Lung (tissue), 12 donors: Measurements from ENCODE around the gene STIM2. TPM values are rescaled to one million over a fixed set of nuclear protein-coding genes. Genes with fewer than 3 reads are reported as not detected.

Experiments used
- ATAC-seq: fragments of 200-7000 bp; cut with Tn5 transposase; one replicate; pipeline ENCODE4 v1.9.1; 2020; ENCODE audit warnings: moderate number of reproducible peaks; ENCODE audit not compliant: insufficient read depth, low FRiP score
- DNase-seq, 3 donors: peaks; one replicate each; pipeline ENCODE4 v3.0.0-alpha.2; 2013 to 2017
- H3K27ac ChIP-seq, 2 donors: one replicate each; pipeline ENCODE4 v1.5.1; 2013; ENCODE audit warnings: mild to moderate bottlenecking in 2 of 2, moderate library complexity in 2 of 2, control low read depth in 1 of 2, inconsistent platforms in 1 of 2, low read depth in 1 of 2, low read length in 1 of 2
- H3K27me3 ChIP-seq, 3 donors: one replicate each; pipeline ENCODE4 v1.5.1; 2013; ENCODE audit warnings: low read length in 2 of 3; ENCODE audit not compliant: control insufficient read depth in 3 of 3, insufficient read depth in 3 of 3
- H3K36me3 ChIP-seq, 4 donors: one replicate each; pipeline ENCODE4 v1.5.1; 2013; ENCODE audit warnings: low read length in 4 of 4, mild to moderate bottlenecking in 1 of 4, moderate library complexity in 1 of 4; ENCODE audit not compliant: control insufficient read depth in 4 of 4, insufficient read depth in 4 of 4
- H3K4me1 ChIP-seq, 5 donors: one replicate each; pipeline ENCODE4 v1.5.1; 2013; ENCODE audit warnings: low read length in 5 of 5, mild to moderate bottlenecking in 2 of 5, moderate library complexity in 1 of 5; ENCODE audit not compliant: control insufficient read depth in 5 of 5, insufficient read depth in 5 of 5
- H3K4me3 ChIP-seq: one replicate; pipeline ENCODE4 v1.5.1; 2013; ENCODE audit warnings: mild to moderate bottlenecking, control low read depth, moderate library complexity
- H3K9ac ChIP-seq, 2 donors: one replicate each; pipeline ENCODE4 v1.5.1; 2013; ENCODE audit warnings: low read length in 2 of 2, control low read depth in 1 of 2; ENCODE audit not compliant: insufficient read depth in 1 of 2
- H3K9me3 ChIP-seq, 4 donors: one replicate each; pipeline ENCODE4 v1.5.1; 2013; ENCODE audit warnings: low read length in 3 of 4, mild to moderate bottlenecking in 1 of 4, moderate library complexity in 1 of 4; ENCODE audit not compliant: control insufficient read depth in 4 of 4, insufficient read depth in 3 of 4
- WGBS, 2 donors: extraction: QIAGEN DNeasy Blood & Tissue Kit; methylation state at CpG; one replicate each; pipeline ENCODE4 v1.1.7; 2013; 5-methylcytosine and 5-hydroxymethylcytosine counted together
- polyA plus RNA-seq, 2 donors: library from polyadenylated mRNA; stranded (reverse); fragments of 200-250 nt; gene quantifications; one replicate each; pipeline ENCODE4 v1.2.1, GENCODE V29; 2013
- total RNA-seq, 2 donors: library from RNA; depleted of rRNA in 1 of 2; stranded (reverse); fragments of >200 nt in 1 of 2; gene quantifications; one replicate each; pipeline ENCODE4 v1.2.1, GENCODE V29; 2014 to 2021
- TF ChIP-seq, protein P1 (sequence below): IDR thresholded peaks from 2 replicates; pipeline ENCODE4 v1.5.1; 2012; ENCODE audit warnings: mild to moderate bottlenecking; ENCODE audit errors: control extremely low read depth, extremely low read depth
- donor health status: control.
- donor health status: control.
- donor health status: Bipolar disorder and iron deficiency.
- donor health status: healthy.
- donor health status: DM: yes; HTN: yes; CAD: no.

The STIM2 gene
- total and polyA plus RNA-seq, 4 donors = 12.7 to 35.5 (median 25.9) TPM

GRCh38 chr4:26877961-26878360, 17.3 kb downstream of the STIM2 start:
- DNase-seq = no peak
- Histone ChIP-seq H3K4me3 (no peak overlapping the region), H3K9me3 (no peaks in the 10 kb centered on the region), H3K36me3 (peaks cover 0 to 5% (median 0%) of the 10 kb centered on the region in 4 donors), H3K4me1 (peaks cover 0 to 4% (median 0%) of the 10 kb centered on the region in 5 donors), H3K27me3 (no peaks in the 10 kb centered on the region), H3K27ac (peak overlapping the region in 1 of 2 donors; percentile 40), H3K9ac (no peak overlapping the region)
- no peak for ATAC-seq
- 93 to 96% methylated on average over 3 of the region's 3 CpGs for WGBS, 2 donors
- TF ChIP-seq, protein P1, sequence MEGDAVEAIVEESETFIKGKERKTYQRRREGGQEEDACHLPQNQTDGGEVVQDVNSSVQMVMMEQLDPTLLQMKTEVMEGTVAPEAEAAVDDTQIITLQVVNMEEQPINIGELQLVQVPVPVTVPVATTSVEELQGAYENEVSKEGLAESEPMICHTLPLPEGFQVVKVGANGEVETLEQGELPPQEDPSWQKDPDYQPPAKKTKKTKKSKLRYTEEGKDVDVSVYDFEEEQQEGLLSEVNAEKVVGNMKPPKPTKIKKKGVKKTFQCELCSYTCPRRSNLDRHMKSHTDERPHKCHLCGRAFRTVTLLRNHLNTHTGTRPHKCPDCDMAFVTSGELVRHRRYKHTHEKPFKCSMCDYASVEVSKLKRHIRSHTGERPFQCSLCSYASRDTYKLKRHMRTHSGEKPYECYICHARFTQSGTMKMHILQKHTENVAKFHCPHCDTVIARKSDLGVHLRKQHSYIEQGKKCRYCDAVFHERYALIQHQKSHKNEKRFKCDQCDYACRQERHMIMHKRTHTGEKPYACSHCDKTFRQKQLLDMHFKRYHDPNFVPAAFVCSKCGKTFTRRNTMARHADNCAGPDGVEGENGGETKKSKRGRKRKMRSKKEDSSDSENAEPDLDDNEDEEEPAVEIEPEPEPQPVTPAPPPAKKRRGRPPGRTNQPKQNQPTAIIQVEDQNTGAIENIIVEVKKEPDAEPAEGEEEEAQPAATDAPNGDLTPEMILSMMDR = no peak

DNA sequence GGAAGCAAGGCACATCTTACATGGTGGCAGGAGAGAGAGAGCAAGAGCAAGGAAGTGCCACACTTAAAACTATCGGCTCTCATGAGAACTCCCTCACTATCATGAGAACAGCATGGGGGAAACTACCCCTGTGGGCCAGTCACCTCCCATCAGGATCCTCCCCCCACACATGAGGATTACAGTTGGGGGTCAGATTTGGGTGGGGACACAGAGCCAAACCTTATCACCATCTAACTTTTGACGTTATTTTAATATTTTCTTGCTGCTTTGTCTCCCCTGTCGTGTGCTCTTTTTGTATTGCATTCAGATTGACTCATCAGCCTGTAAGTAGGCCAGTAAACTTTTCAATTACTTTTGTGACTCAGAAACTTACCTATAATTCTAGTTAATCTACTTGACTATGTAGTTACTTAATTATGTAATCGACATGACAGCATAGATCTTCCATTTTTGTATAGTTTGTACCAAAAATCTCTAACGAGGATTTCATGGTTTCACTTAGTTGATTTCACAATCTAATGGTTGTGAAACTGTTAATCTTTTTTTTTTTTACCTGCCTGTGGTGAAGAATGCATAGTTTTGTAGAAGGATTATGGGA, 18.3 kb downstream of the STIM2 start:
- Histone ChIP-seq H3K9ac (no peak overlapping the region), H3K9me3 (no peaks in the 10 kb centered on the region), H3K27ac (peak overlapping the region in 1 of 2 donors; percentile 37), H3K27me3 (no peaks in the 10 kb centered on the region), H3K4me1 (peaks cover 0 to 4% (median 0%) of the 10 kb centered on the region in 5 donors), H3K36me3 (peaks cover 0 to 5% (median 0%) of the 10 kb centered on the region in 4 donors), H3K4me3 (no peak overlapping the region)
- DNase-seq = no peak
- TF ChIP-seq, protein P1 = no peak
- WGBS, 2 donors = 66 to 77% methylated on average over 5 of the region's 5 CpGs
- peak; percentile 47 for ATAC-seq

DNA sequence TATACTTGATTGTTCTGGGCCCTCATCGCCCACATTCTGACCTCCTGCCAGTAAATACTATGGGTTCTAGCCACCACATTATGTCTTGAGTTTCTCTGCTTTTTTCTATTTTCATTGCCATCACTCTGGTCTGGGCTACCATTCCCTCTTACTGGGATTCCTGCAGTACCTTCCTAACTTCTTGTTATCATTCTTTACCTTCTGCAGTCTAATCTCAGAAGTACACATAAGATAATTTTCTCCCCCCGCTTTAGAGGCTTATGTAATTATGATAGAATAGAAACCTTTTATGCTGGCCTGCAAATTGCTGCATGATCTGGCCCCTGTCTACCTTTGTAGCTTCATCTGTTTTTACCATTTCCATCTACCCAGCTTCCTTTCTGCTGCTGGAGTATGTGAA, 19.2 kb downstream of the STIM2 start:
- Histone ChIP-seq H3K27me3 (no peaks in the 10 kb centered on the region), H3K27ac (no peak overlapping the region), H3K36me3 (peaks cover 0 to 1% (median 0%) of the 10 kb centered on the region in 4 donors), H3K9me3 (no peaks in the 10 kb centered on the region), H3K4me1 (peaks cover 0 to 8% (median 0%) of the 10 kb centered on the region in 5 donors), H3K4me3 (no peak overlapping the region), H3K9ac (no peak overlapping the region)
- 81 to 94% methylated on average over 2 of the region's 2 CpGs for WGBS, 2 donors
- no peak for ATAC-seq
- TF ChIP-seq, protein P1 = no peak
- no peak for DNase-seq
